NCI-H748 (cell line): ENCODE results near the gene GABRB1.

ENCODE experiments used
- DNase-seq: peaks from one replicate; lab custom pipeline; 2025; ENCODE audit not compliant: unreplicated experiment; lab: John Stamatoyannopoulos, UW

The GABRB1 gene

DNA sequence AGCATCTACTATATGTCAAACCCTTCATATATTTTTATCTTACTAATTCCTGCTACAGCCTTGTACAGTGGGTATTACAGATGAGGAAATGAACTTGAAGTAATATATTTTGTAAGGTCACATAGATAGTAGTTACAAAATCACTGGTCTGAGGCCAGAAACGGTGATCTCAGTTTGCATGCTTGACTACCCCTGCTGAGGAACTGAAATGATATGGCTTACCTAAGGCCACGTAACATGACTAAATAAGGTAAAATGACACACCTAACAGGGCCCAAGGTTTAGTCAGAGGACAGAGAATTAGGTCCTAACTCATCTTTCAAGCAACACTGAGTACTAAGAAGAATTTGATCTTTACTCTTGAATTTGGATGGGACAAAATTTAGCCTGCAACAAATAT is 433.6 kb downstream of the GABRB1 start:
- DNase-seq, result no peak

GRCh38 chr4:47466056-47466785 is 434.9 kb downstream of the GABRB1 start:
- DNase-seq, result no peak

- no peak for DNase-seq
Observed at GRCh38 chr4:47468706-47469365, 437.5 kb downstream of the GABRB1 start.

DNA sequence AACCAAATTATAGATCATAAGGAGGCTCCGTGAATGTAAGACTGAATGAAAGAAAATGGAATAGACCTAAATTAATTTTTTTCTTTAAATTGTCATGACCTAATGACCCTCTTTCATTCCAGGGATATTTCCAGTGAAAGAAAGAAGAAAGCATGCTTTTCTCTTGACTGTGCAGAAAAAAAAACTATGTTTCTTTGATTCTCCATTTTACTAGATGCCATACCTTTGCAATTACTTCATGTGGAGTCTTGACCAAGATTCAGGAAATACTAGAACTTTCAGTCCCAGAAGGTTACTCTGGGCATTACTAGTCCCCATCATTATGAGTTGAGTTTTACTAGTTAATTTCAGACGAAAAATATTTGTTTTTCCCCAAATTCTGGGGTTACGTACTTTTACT is 438.6 kb downstream of the GABRB1 start:
- DNase-seq, result no peak

DNA sequence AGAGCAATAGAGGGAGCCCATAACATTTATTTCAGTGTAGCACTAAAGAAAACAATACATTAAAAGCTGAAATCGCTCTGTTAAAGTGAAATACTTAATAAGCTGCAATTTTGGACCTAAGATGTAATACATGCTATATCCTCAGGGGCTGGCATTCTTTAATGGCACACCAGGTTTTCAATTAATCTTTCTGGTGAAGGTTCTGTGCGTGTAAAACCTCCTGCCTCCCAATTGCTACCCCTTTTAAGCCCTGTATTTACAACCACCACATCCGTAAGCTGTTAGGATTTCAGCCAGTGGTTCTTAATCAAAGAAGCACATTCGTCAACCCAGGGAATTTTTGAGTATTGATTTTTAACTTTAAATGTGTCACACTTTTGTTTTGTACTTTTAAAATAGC is 439.7 kb downstream of the GABRB1 start:
- DNase-seq, result no peak

DNA sequence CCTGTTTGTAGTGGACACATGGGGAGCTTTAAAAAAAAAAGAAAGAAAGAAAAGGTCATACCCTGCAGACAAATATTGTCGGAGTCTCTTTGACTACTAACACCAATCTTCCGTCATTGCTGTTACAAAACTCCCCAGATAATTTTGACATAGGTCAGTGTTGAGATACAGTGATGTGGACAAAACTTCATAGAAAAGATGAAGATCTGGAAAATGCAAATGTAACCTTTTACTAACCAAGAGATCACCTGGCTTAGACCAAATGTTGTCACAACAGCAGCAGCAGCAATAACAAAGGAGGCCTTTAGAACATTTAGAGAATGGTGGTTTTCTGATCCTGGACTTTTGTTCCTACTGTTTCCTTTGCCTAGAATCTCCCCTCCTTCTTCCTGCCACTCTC is 440.2 kb downstream of the GABRB1 start:
- DNase-seq, result no peak

DNA sequence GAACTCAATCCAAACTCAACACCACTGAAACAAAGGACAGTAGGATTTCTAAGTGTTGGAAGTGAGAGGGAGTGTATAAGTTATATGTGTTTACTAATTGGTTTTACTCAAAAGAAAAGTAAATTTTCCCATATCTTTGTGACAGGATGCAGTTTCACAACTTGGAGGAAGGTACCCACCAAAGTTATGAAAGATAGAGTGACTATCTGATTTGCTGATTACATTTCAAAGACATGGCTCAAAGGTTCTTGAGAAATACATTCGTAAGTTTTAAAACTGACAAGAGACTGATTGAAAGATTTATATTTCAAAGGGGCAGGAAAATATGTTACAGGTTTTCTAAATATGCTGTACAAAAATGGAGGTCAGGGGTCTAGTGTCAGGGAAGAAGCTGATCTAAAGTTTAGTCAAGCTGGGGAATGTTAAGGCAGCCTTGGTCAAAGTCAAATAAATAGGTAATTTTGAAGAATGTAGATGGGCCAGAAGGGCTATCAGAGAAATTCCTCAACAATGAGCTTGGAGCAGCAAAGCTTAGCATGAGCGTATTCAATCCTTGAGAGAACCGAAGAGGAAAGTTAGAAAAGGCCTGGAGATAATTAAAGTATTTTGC is 441.9 kb downstream of the GABRB1 start:
- no peak for DNase-seq

DNA sequence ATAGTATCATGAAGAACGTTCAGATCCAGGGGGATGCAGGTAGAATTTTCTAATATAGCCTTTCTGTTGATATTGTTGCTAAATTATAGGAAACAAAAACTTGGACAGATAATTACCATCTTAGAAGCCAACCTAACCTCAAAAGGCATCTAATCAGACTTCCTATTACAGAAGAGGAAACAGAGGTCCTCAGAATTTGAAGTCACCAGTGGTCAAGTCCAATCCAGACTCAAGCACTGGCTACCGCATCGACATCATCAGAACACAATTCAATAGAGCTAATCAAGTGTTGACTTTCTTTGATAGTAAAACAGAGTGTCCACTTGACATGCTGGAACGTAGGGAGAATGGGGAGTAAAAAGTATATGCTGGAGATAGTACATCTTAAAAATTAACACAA is 443.4 kb downstream of the GABRB1 start:
- DNase-seq, result no peak

GRCh38 chr4:47475411-47475810 is 444.0 kb downstream of the GABRB1 start:
- DNase-seq, result no peak
